ENCODE results near the gene CARD11.

Gene CARD11

GRCh38 chr7:3020416-3020815 is 23.3 kb downstream of the CARD11 start:
- no peak for DNase-seq

GRCh38 chr7:3019801-3020200 is 23.9 kb downstream of the CARD11 start:
- DNase-seq = no peak

- DNase-seq = no peak
Measured at GRCh38 chr7:3013975-3014792, 29.5 kb downstream of the CARD11 start.

- DNase-seq = no peak
Measured at GRCh38 chr7:3011211-3011852, 32.3 kb downstream of the CARD11 start.

- DNase-seq = no peak
Measured at GRCh38 chr7:3010161-3010560, 33.5 kb downstream of the CARD11 start.

- no peak for DNase-seq
Measured at GRCh38 chr7:3009086-3009485, 34.6 kb downstream of the CARD11 start.

- DNase-seq = no peak
Measured at GRCh38 chr7:3008386-3008785, 35.3 kb downstream of the CARD11 start.

GRCh38 chr7:3007696-3008095 is 36.0 kb downstream of the CARD11 start:
- no peak for DNase-seq

- no peak for DNase-seq
Measured at GRCh38 chr7:3005257-3005656, 38.4 kb downstream of the CARD11 start.

GRCh38 chr7:3003936-3004335 is 39.7 kb downstream of the CARD11 start:
- no peak for DNase-seq

- no peak for DNase-seq
Measured at GRCh38 chr7:3002631-3003030, 41.0 kb downstream of the CARD11 start.

GRCh38 chr7:3000566-3000965 is 43.1 kb downstream of the CARD11 start:
- no peak for DNase-seq

GRCh38 chr7:2999078-2999500 is 44.6 kb downstream of the CARD11 start:
- no peak for DNase-seq

GRCh38 chr7:2997014-2997413 is 46.7 kb downstream of the CARD11 start:
- DNase-seq = no peak

- DNase-seq = peak in 2 of 4 experiments; percentile 16 to 22
Measured at GRCh38 chr7:2996141-2996540, 47.5 kb downstream of the CARD11 start.

GRCh38 chr7:2993868-2994267 is 49.8 kb downstream of the CARD11 start:
- DNase-seq = no peak

- no peak for DNase-seq
Measured at GRCh38 chr7:2993396-2993795, 50.3 kb downstream of the CARD11 start.

- no peak for DNase-seq
Measured at GRCh38 chr7:2990949-2991470, 52.7 kb downstream of the CARD11 start.

GRCh38 chr7:2986561-2986960 is 57.1 kb downstream of the CARD11 start:
- no peak for DNase-seq

- DNase-seq = no peak
Measured at GRCh38 chr7:2985866-2986265, 57.8 kb downstream of the CARD11 start.

GRCh38 chr7:2984091-2984490 is 59.6 kb downstream of the CARD11 start:
- no peak for DNase-seq

- no peak for DNase-seq
Measured at GRCh38 chr7:2983586-2983985, 60.1 kb downstream of the CARD11 start.

- DNase-seq = peak; percentile 9 to 52 (median 46)
Measured at GRCh38 chr7:2982831-2983230, 60.8 kb downstream of the CARD11 start.

- no peak for DNase-seq
Measured at GRCh38 chr7:2982401-2982800, 61.3 kb downstream of the CARD11 start.
